ENCODE measurements around the gene SLC18A3.

SLC18A3 gene

GRCh38 chr10:49628599-49628998, 18.5 kb downstream of the SLC18A3 start:
- ChIA-PET CTCF (no interaction called here), POLR2A (no interaction called here)
- no peaks in the 10 kb centered on the region for H3K4me1 ChIP-seq (ENCODE audit: control extremely low read depth in 1 of 4, control insufficient read depth in 4 of 4, insufficient read depth in 4 of 4, low read length in 3 of 4)
- no peak overlapping the region for H3K27ac ChIP-seq (ENCODE audit: insufficient read depth in 1 of 2, low read depth in 1 of 2, low read length in 2 of 2, poor library complexity in 1 of 2, severe bottlenecking in 2 of 2)
- WGBS (ENCODE audit: insufficient coverage), result 83% methylated on average over 6 of the region's 8 CpGs
- no peaks in the 10 kb centered on the region for H3K36me3 ChIP-seq (ENCODE audit: control insufficient read depth in 4 of 4, insufficient read depth in 4 of 4, low read length in 3 of 4)
- H3K4me3 ChIP-seq (ENCODE audit: control insufficient read depth in 1 of 7, extremely low read depth in 1 of 7, insufficient read depth in 4 of 7, low read depth in 2 of 7, low read length in 6 of 7), result no peak overlapping the region
- no peak for DNase-seq
- H3K9me3 ChIP-seq (ENCODE audit: control extremely low read depth in 1 of 5, control insufficient read depth in 4 of 5, insufficient read depth in 2 of 5, low read depth in 1 of 5, low read length in 4 of 5), result no peaks in the 10 kb centered on the region
- peaks cover 0 to 52% (median 10%) of the 10 kb centered on the region in 5 experiments for H3K27me3 ChIP-seq (replicated peaks in 2 of 5; ENCODE audit: control insufficient read depth in 4 of 5, insufficient read depth in 5 of 5, low read length in 4 of 5)

DNA sequence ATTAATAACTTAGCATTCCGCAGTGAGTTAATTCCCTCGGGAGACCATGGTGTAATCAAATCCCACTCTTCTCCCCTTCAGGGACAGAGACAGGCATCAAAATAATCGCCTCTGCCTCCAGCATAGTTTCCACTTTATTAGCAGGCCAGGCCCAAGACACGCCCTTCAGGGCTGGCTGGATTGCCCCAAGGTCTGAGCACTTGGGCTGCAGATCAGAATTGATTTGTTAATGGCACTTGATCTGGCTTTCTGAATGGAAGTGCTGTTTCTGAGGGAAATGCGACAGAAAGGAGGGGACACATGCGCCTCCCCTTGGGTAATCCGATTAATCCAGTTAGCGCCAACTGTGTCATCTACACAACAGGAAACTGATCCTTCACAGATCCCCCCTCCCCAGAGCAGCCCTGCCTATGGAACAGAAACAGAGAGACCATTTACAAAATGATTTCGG, 19.3 kb downstream of the SLC18A3 start:
- CTCF ChIA-PET, result no interaction called here
- H3K27me3 ChIP-seq (replicated peaks in 2 of 5; ENCODE audit: control insufficient read depth in 4 of 5, insufficient read depth in 5 of 5, low read length in 4 of 5), result peaks cover 0 to 52% (median 14%) of the 10 kb centered on the region in 5 experiments
- POLR2A ChIA-PET, result no interaction called here
- H3K27ac ChIP-seq (ENCODE audit: insufficient read depth in 1 of 2, low read depth in 1 of 2, low read length in 2 of 2, poor library complexity in 1 of 2, severe bottlenecking in 2 of 2), result no peak overlapping the region
- no peaks in the 10 kb centered on the region for H3K4me1 ChIP-seq (ENCODE audit: control extremely low read depth in 1 of 4, control insufficient read depth in 4 of 4, insufficient read depth in 4 of 4, low read length in 3 of 4)
- no peak overlapping the region for H3K4me3 ChIP-seq (ENCODE audit: control insufficient read depth in 1 of 7, extremely low read depth in 1 of 7, insufficient read depth in 4 of 7, low read depth in 2 of 7, low read length in 6 of 7)
- no peaks in the 10 kb centered on the region for H3K9me3 ChIP-seq (ENCODE audit: control extremely low read depth in 1 of 5, control insufficient read depth in 4 of 5, insufficient read depth in 2 of 5, low read depth in 1 of 5, low read length in 4 of 5)
- H3K36me3 ChIP-seq (ENCODE audit: control insufficient read depth in 4 of 4, insufficient read depth in 4 of 4, low read length in 3 of 4), result no peaks in the 10 kb centered on the region
- WGBS (ENCODE audit: insufficient coverage), result 87% methylated on average over 9 of the region's 9 CpGs
- no peak for DNase-seq

GRCh38 chr10:49631975-49632374, 21.9 kb downstream of the SLC18A3 start:
- H3K27ac ChIP-seq (ENCODE audit: insufficient read depth in 1 of 2, low read depth in 1 of 2, low read length in 2 of 2, poor library complexity in 1 of 2, severe bottlenecking in 2 of 2), result no peak overlapping the region
- no peaks in the 10 kb centered on the region for H3K36me3 ChIP-seq (ENCODE audit: control insufficient read depth in 4 of 4, insufficient read depth in 4 of 4, low read length in 3 of 4)
- no peak overlapping the region for H3K4me3 ChIP-seq (ENCODE audit: control insufficient read depth in 1 of 7, extremely low read depth in 1 of 7, insufficient read depth in 4 of 7, low read depth in 2 of 7, low read length in 6 of 7)
- POLR2A ChIA-PET, result no interaction called here
- DNase-seq, result no peak
- 96% methylated on average over 5 of the region's 6 CpGs for WGBS (ENCODE audit: insufficient coverage)
- CTCF ChIA-PET, result no interaction called here
- peaks cover 0 to 56% (median 14%) of the 10 kb centered on the region in 5 experiments for H3K27me3 ChIP-seq (replicated peaks in 2 of 5; ENCODE audit: control insufficient read depth in 4 of 5, insufficient read depth in 5 of 5, low read length in 4 of 5)
- H3K4me1 ChIP-seq (ENCODE audit: control extremely low read depth in 1 of 4, control insufficient read depth in 4 of 4, insufficient read depth in 4 of 4, low read length in 3 of 4), result no peaks in the 10 kb centered on the region
- no peaks in the 10 kb centered on the region for H3K9me3 ChIP-seq (ENCODE audit: control extremely low read depth in 1 of 5, control insufficient read depth in 4 of 5, insufficient read depth in 2 of 5, low read depth in 1 of 5, low read length in 4 of 5)

GRCh38 chr10:49632406-49633317, 22.6 kb downstream of the SLC18A3 start:
- POLR2A ChIA-PET, result no interaction called here
- CTCF ChIA-PET, result no interaction called here
- Histone ChIP-seq H3K27ac (ENCODE audit: insufficient read depth in 1 of 2, low read depth in 1 of 2, low read length in 2 of 2, poor library complexity in 1 of 2, severe bottlenecking in 2 of 2) (no peak overlapping the region), H3K4me1 (ENCODE audit: control extremely low read depth in 1 of 4, control insufficient read depth in 4 of 4, insufficient read depth in 4 of 4, low read length in 3 of 4) (no peaks in the 10 kb centered on the region), H3K36me3 (ENCODE audit: control insufficient read depth in 4 of 4, insufficient read depth in 4 of 4, low read length in 3 of 4) (no peaks in the 10 kb centered on the region), H3K9me3 (ENCODE audit: control extremely low read depth in 1 of 5, control insufficient read depth in 4 of 5, insufficient read depth in 2 of 5, low read depth in 1 of 5, low read length in 4 of 5) (no peaks in the 10 kb centered on the region), H3K4me3 (ENCODE audit: control insufficient read depth in 1 of 7, extremely low read depth in 1 of 7, insufficient read depth in 4 of 7, low read depth in 2 of 7, low read length in 6 of 7) (no peak overlapping the region), H3K27me3 (replicated peaks in 2 of 5; ENCODE audit: control insufficient read depth in 4 of 5, insufficient read depth in 5 of 5, low read length in 4 of 5) (peaks cover 0 to 63% (median 14%) of the 10 kb centered on the region in 5 experiments)
- no peak for DNase-seq
- 69% methylated on average over 9 of the region's 12 CpGs for WGBS (ENCODE audit: insufficient coverage)

DNA sequence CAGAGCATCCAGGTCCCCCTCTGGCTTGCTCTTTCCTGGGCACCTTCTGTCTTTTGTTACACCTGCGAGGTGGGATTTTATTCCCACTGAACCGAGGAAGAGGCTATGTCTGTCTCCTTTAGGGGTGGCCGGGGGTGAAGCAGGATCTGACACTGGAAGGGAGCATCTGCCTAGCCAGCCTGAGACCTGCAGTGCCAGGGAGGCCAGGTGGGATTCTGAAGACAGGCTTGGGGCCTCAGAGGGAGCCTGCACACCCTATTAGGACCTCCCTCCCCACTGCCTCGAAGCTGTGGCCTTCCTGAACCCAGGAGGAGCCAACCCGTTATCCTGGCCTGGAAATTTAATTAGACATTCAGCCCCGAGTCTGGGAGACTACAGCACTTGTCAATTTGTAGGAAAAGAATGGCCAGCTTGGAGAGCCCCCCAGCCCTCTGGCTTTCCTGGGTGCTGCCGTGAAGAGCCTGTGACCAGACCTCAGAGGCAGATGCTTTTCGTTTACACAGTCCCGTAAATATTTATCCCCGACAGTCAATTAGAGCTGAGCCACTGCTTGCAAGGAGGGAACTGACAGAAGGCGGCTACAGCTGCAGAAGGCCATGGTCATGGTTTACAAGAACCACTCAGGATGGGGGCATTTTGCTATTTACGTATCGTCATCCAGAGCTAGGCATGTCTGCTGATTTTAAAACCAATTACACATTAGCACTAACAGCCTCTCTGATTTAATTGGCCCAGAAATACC, 23.4 kb downstream of the SLC18A3 start:
- 67% methylated on average over 7 of the region's 13 CpGs for WGBS (ENCODE audit: insufficient coverage)
- H3K9me3 ChIP-seq (ENCODE audit: control extremely low read depth in 1 of 5, control insufficient read depth in 4 of 5, insufficient read depth in 2 of 5, low read depth in 1 of 5, low read length in 4 of 5), result no peaks in the 10 kb centered on the region
- POLR2A ChIA-PET, result no interaction called here
- no peaks in the 10 kb centered on the region for H3K4me1 ChIP-seq (ENCODE audit: control extremely low read depth in 1 of 4, control insufficient read depth in 4 of 4, insufficient read depth in 4 of 4, low read length in 3 of 4)
- no peak overlapping the region for H3K27ac ChIP-seq (ENCODE audit: insufficient read depth in 1 of 2, low read depth in 1 of 2, low read length in 2 of 2, poor library complexity in 1 of 2, severe bottlenecking in 2 of 2)
- CTCF ChIA-PET, result no interaction called here
- H3K4me3 ChIP-seq (ENCODE audit: control insufficient read depth in 1 of 7, extremely low read depth in 1 of 7, insufficient read depth in 4 of 7, low read depth in 2 of 7, low read length in 6 of 7), result no peak overlapping the region
- no peak for DNase-seq
- H3K36me3 ChIP-seq (ENCODE audit: control insufficient read depth in 4 of 4, insufficient read depth in 4 of 4, low read length in 3 of 4), result no peaks in the 10 kb centered on the region
- H3K27me3 ChIP-seq (replicated peaks in 2 of 5; ENCODE audit: control insufficient read depth in 4 of 5, insufficient read depth in 5 of 5, low read length in 4 of 5), result peaks cover 0 to 64% (median 14%) of the 10 kb centered on the region in 5 experiments

- Histone ChIP-seq H3K36me3 (ENCODE audit: control insufficient read depth in 4 of 4, insufficient read depth in 4 of 4, low read length in 3 of 4) (no peaks in the 10 kb centered on the region), H3K4me1 (ENCODE audit: control extremely low read depth in 1 of 4, control insufficient read depth in 4 of 4, insufficient read depth in 4 of 4, low read length in 3 of 4) (no peaks in the 10 kb centered on the region), H3K27me3 (replicated peaks in 2 of 5; ENCODE audit: control insufficient read depth in 4 of 5, insufficient read depth in 5 of 5, low read length in 4 of 5) (peaks cover 0 to 62% (median 14%) of the 10 kb centered on the region in 5 experiments), H3K9me3 (ENCODE audit: control extremely low read depth in 1 of 5, control insufficient read depth in 4 of 5, insufficient read depth in 2 of 5, low read depth in 1 of 5, low read length in 4 of 5) (no peaks in the 10 kb centered on the region), H3K4me3 (ENCODE audit: control insufficient read depth in 1 of 7, extremely low read depth in 1 of 7, insufficient read depth in 4 of 7, low read depth in 2 of 7, low read length in 6 of 7) (no peak overlapping the region), H3K27ac (ENCODE audit: insufficient read depth in 1 of 2, low read depth in 1 of 2, low read length in 2 of 2, poor library complexity in 1 of 2, severe bottlenecking in 2 of 2) (no peak overlapping the region)
- 89% methylated on average over 5 of the region's 8 CpGs for WGBS (ENCODE audit: insufficient coverage)
- DNase-seq, result no peak
- ChIA-PET CTCF (no interaction called here), POLR2A (no interaction called here)
These were observed 24.1 kb downstream of the SLC18A3 start for GRCh38 chr10:49634069-49634660.

DNA sequence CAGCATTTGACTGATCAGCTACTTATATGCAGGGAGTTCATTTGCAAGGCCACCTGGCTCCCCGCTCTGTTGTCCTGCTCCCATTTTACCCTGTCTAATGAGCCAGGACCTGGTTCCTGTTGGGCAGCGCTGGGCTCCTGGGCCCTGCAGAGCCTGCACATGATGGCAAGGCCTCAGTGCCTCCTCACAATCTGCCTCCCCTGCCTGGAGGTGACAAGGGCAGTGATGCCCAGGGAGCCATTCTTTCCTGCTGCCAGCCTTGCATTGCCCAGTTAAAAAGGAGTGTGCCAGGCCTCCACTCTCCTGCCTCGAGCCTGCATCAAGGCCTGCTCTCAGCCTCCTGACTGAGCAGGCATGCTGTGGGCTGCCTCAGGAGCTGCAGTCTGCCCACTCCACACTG, 32.2 kb downstream of the SLC18A3 start:
- H3K9me3 ChIP-seq (ENCODE audit: control extremely low read depth in 1 of 5, control insufficient read depth in 4 of 5, insufficient read depth in 2 of 5, low read depth in 1 of 5, low read length in 4 of 5), result no peaks in the 10 kb centered on the region
- WGBS (ENCODE audit: insufficient coverage), result 95% methylated on average over 3 of the region's 3 CpGs
- POLR2A ChIA-PET, result no interaction called here
- H3K27me3 ChIP-seq (replicated peaks in 2 of 5; ENCODE audit: control insufficient read depth in 4 of 5, insufficient read depth in 5 of 5, low read length in 4 of 5), result peaks cover 2 to 66% (median 10%) of the 10 kb centered on the region in 5 experiments
- H3K4me3 ChIP-seq (ENCODE audit: control insufficient read depth in 1 of 7, extremely low read depth in 1 of 7, insufficient read depth in 4 of 7, low read depth in 2 of 7, low read length in 6 of 7), result no peak overlapping the region
- H3K4me1 ChIP-seq (ENCODE audit: control extremely low read depth in 1 of 4, control insufficient read depth in 4 of 4, insufficient read depth in 4 of 4, low read length in 3 of 4), result no peaks in the 10 kb centered on the region
- H3K36me3 ChIP-seq (ENCODE audit: control insufficient read depth in 4 of 4, insufficient read depth in 4 of 4, low read length in 3 of 4), result no peaks in the 10 kb centered on the region
- H3K27ac ChIP-seq (ENCODE audit: insufficient read depth in 1 of 2, low read depth in 1 of 2, low read length in 2 of 2, poor library complexity in 1 of 2, severe bottlenecking in 2 of 2), result no peak overlapping the region
- no peak for DNase-seq
- CTCF ChIA-PET, result no interaction called here
